Measurements from ENCODE around the gene GLOD5. TPM values are rescaled to one million over a fixed set of nuclear protein-coding genes. Genes with fewer than 3 reads are reported as not detected.

GLOD5 gene
- total RNA-seq, 3 donors from 2014 or later: 0.66 TPM; not detected in 2

- no peak for DNase-seq (ENCODE audit: low spot score in 2 of 2)
- H3K9me3 ChIP-seq: no peaks in the 10 kb centered on the region
- H3K27ac ChIP-seq: no peak overlapping the region
- H3K4me3 ChIP-seq: no peak overlapping the region
- peaks cover 0 to 41% of the 10 kb centered on the region in 2 donors for H3K27me3 ChIP-seq
- H3K36me3 ChIP-seq: no peaks in the 10 kb centered on the region
- TF ChIP-seq POLR2A (IDR thresholded peaks at IDR 0.05): no peak
- TF ChIP-seq POLR2AphosphoS5 (IDR thresholded peaks at IDR 0.05): no peak
- no peak for TF ChIP-seq CTCF (IDR thresholded peaks at IDR 0.05)
- intact Hi-C loops (cut with DNase I; ENCODE audit: low total_unique reads): no loop called here
- no peaks in the 10 kb centered on the region for H3K4me1 ChIP-seq
These were observed 11.1 kb downstream of the GLOD5 start for GRCh38 chrX:48772602-48773001.

- Histone ChIP-seq H3K4me3 (no peak overlapping the region), H3K27ac (no peak overlapping the region), H3K27me3 (peaks cover 0 to 51% of the 10 kb centered on the region in 2 donors), H3K36me3 (no peaks in the 10 kb centered on the region), H3K4me1 (no peaks in the 10 kb centered on the region), H3K9me3 (no peaks in the 10 kb centered on the region)
- intact Hi-C loops (cut with DNase I; ENCODE audit: low total_unique reads): no loop called here
- TF ChIP-seq POLR2A (IDR thresholded peaks at IDR 0.05) (no peak), CTCF (IDR thresholded peaks at IDR 0.05) (no peak), POLR2AphosphoS5 (IDR thresholded peaks at IDR 0.05) (no peak)
- DNase-seq (ENCODE audit: low spot score in 2 of 2): no peak
These were observed 15.4 kb downstream of the GLOD5 start for GRCh38 chrX:48776818-48777439.

GRCh38 chrX:48779399-48779798, 17.9 kb downstream of the GLOD5 start:
- TF ChIP-seq POLR2A (IDR thresholded peaks at IDR 0.05) (no peak), POLR2AphosphoS5 (IDR thresholded peaks at IDR 0.05) (no peak), CTCF (IDR thresholded peaks at IDR 0.05) (no peak)
- H3K27ac ChIP-seq: no peak overlapping the region
- intact Hi-C loops (cut with DNase I; ENCODE audit: low total_unique reads): no loop called here
- H3K9me3 ChIP-seq: no peaks in the 10 kb centered on the region
- H3K4me3 ChIP-seq: no peak overlapping the region
- H3K4me1 ChIP-seq: no peaks in the 10 kb centered on the region
- H3K36me3 ChIP-seq: no peaks in the 10 kb centered on the region
- DNase-seq (ENCODE audit: low spot score in 2 of 2): no peak
- H3K27me3 ChIP-seq: peaks cover 0 to 33% of the 10 kb centered on the region in 2 donors

- no peaks in the 10 kb centered on the region for H3K4me1 ChIP-seq
- TF ChIP-seq POLR2AphosphoS5 (IDR thresholded peaks at IDR 0.05) (no peak), CTCF (IDR thresholded peaks at IDR 0.05) (no peak), POLR2A (IDR thresholded peaks at IDR 0.05) (no peak)
- intact Hi-C loops (cut with DNase I; ENCODE audit: low total_unique reads): no loop called here
- H3K9me3 ChIP-seq: no peaks in the 10 kb centered on the region
- no peak overlapping the region for H3K4me3 ChIP-seq
- H3K27ac ChIP-seq: no peak overlapping the region
- no peaks in the 10 kb centered on the region for H3K36me3 ChIP-seq
- no peak for DNase-seq (ENCODE audit: low spot score in 2 of 2)
- peaks cover 0 to 42% of the 10 kb centered on the region in 2 donors for H3K27me3 ChIP-seq
These were observed 20.2 kb downstream of the GLOD5 start for GRCh38 chrX:48781705-48782104.

- TF ChIP-seq CTCF (IDR thresholded peaks at IDR 0.05) (no peak), POLR2A (IDR thresholded peaks at IDR 0.05) (no peak), POLR2AphosphoS5 (IDR thresholded peaks at IDR 0.05) (no peak)
- intact Hi-C loops (cut with DNase I; ENCODE audit: low total_unique reads): no loop called here
- no peaks in the 10 kb centered on the region for H3K9me3 ChIP-seq
These were observed 20.7 kb downstream of the GLOD5 start for GRCh38 chrX:48782216-48782615.

More at GRCh38 chrX:48782216-48782615, 20.7 kb downstream of the GLOD5 start:
- Histone ChIP-seq H3K36me3 (no peaks in the 10 kb centered on the region), H3K4me1 (no peaks in the 10 kb centered on the region), H3K4me3 (no peak overlapping the region), H3K27me3 (peaks cover 0 to 44% of the 10 kb centered on the region in 2 donors), H3K27ac (no peak overlapping the region)
- DNase-seq (ENCODE audit: low spot score in 2 of 2): no peak
